HCT116 (cell line): ENCODE results near the gene ZDHHC22. TPM values are rescaled to one million over a fixed set of nuclear protein-coding genes. Genes with fewer than 3 reads are reported as not detected.

Experiments
- ATAC-seq: fragments of 200-7000 bp; cut with Tn5 transposase; 2 replicates; pipeline ENCODE4 v1.9.1; 2020; ENCODE audit warnings: mild to moderate bottlenecking, moderate library complexity
- BruUV-seq: library from RNA; stranded (reverse); fragments of 400-500 nt; replicated peaks from 2 replicates; lab custom pipeline; 2021; lab: Mats Ljungman, UMichigan
- CTCF ChIA-PET: fragments of 300-600 bp; sonication (Branson Sonifier 250); formaldehyde crosslinking; loops from one replicate; lab custom pipeline; 2021; ENCODE audit warnings: antibody characterized with exemption; lab: Charles Lee
- POLR2A ChIA-PET: fragments of 300-600, 350-600 bp; sonication (Branson Sonifier 250); formaldehyde crosslinking; loops from one replicate; lab custom pipeline; 2021; ENCODE audit warnings: antibody characterized with exemption; lab: Charles Lee
- RAD21 ChIA-PET, 2 experiments: fragments of 300-600 bp; sonication (Branson Sonifier 250); formaldehyde crosslinking; loops; one replicate each; lab custom pipeline; 2023; ENCODE audit warnings: low total read pairs in 2 of 2; ENCODE audit not compliant: uncharacterized antibody in 2 of 2, unreplicated experiment in 2 of 2, low non-redundant PET in 1 of 2; lab: Charles Lee
- DNase-seq: peaks from one replicate; pipeline ENCODE4 v3.0.0-alpha.2; 2010; ENCODE audit warnings: low read depth, low spot score
- H2AFZ ChIP-seq: fragments of 200-600 bp; shearing (Covaris generic), sonication (generic); 2 replicates; pipeline ENCODE4 v1.6.1; 2017; ENCODE audit warnings: low read depth, mixed run types, mixed read lengths, antibody characterized with exemption, low read length; ENCODE audit not compliant: poor library complexity, severe bottlenecking
- H3K27ac ChIP-seq: 2 replicates; pipeline ENCODE4 v1.5.1; 2012; ENCODE audit warnings: low read depth, low read length
- H3K27me3 ChIP-seq: fragments of 200-600 bp; sonication (generic); 2 replicates; pipeline ENCODE4 v1.6.1; 2016; ENCODE audit warnings: mixed run types, low read length, mixed read lengths; ENCODE audit not compliant: insufficient read depth
- H3K36me3 ChIP-seq, 2 experiments: fragments of 200-500 bp in 1 of 2; fragments of 200-600 bp in 1 of 2; sonication (Bioruptor generic) in 1 of 2; sonication (generic) in 1 of 2; 2 replicates each; pipeline versions ENCODE4 v1.5.1 to v1.6.1; 2014 to 2016; ENCODE audit warnings: low read length in 2 of 2, inconsistent platforms in 1 of 2, mixed read lengths in 1 of 2, mixed run types in 1 of 2; ENCODE audit not compliant: insufficient read depth in 2 of 2, control insufficient read depth in 1 of 2
- H3K4me1 ChIP-seq, 2 experiments: fragments of 200-600 bp in 1 of 2; sonication (generic) in 1 of 2; 2 replicates each; pipeline versions ENCODE4 v1.5.1 to v1.6.1; 2012 to 2017; ENCODE audit warnings: low read length in 2 of 2, inconsistent platforms in 1 of 2, mild to moderate bottlenecking in 1 of 2, mixed read lengths in 1 of 2, mixed run types in 1 of 2, moderate library complexity in 1 of 2; ENCODE audit not compliant: insufficient read depth in 2 of 2, control insufficient read depth in 1 of 2
- H3K4me2 ChIP-seq: fragments of 200-600 bp; sonication (generic); 2 replicates; pipeline ENCODE4 v1.6.1; 2017; ENCODE audit warnings: mixed run types, low read length, mixed read lengths
- H3K4me3 ChIP-seq, 2 experiments: fragments of 200-600 bp in 1 of 2; sonication (generic) in 1 of 2; replicated peaks in 1 of 2; 2 replicates each; pipeline ENCODE4 v1.5.1; 2011 to 2016; ENCODE audit warnings: low read length in 2 of 2, control low read depth in 1 of 2, low read depth in 1 of 2, mild to moderate bottlenecking in 1 of 2, mixed read lengths in 1 of 2, mixed run types in 1 of 2
- H3K79me2 ChIP-seq: fragments of 200-600 bp; sonication (generic); 2 replicates; pipeline ENCODE4 v1.6.1; 2017; ENCODE audit warnings: mild to moderate bottlenecking, mixed run types, low read length, moderate library complexity, mixed read lengths; ENCODE audit not compliant: insufficient read depth
- H3K9ac ChIP-seq: fragments of 200-600 bp; sonication (generic); 2 replicates; pipeline ENCODE4 v1.6.1; 2016; ENCODE audit warnings: low read length, mixed read lengths
- H3K9me2 ChIP-seq: fragments of 200-600 bp; sonication (generic), shearing (Covaris generic); 2 replicates; pipeline ENCODE4 v1.6.1; 2017; ENCODE audit warnings: mixed run types, mild to moderate bottlenecking, moderate library complexity; ENCODE audit not compliant: insufficient read depth
- H3K9me3 ChIP-seq, 2 experiments: fragments of 200-500 bp in 1 of 2; fragments of 200-600 bp in 1 of 2; sonication (Bioruptor generic) in 1 of 2; sonication (generic) in 1 of 2; 2 replicates each; pipeline ENCODE4 v1.6.1; 2014 to 2017; ENCODE audit warnings: low read length in 2 of 2, mixed read lengths in 2 of 2, inconsistent platforms in 1 of 2, low read depth in 1 of 2, mild to moderate bottlenecking in 1 of 2, mixed run types in 1 of 2, moderate library complexity in 1 of 2; ENCODE audit not compliant: control insufficient read depth in 1 of 2, insufficient read depth in 1 of 2
- H4K20me1 ChIP-seq: fragments of 200-600 bp; sonication (generic), shearing (Covaris generic); 2 replicates; pipeline ENCODE4 v1.6.1; 2017; ENCODE audit warnings: mixed run types, mild to moderate bottlenecking, moderate library complexity; ENCODE audit not compliant: insufficient read depth
- CTCF ChIP-seq, 3 experiments: fragments of 200-600 bp in 1 of 3; sonication (generic) in 1 of 3; IDR thresholded peaks in 2 of 3; conservative IDR thresholded peaks in 1 of 3; 2 replicates each; pipeline ENCODE4 v1.5.1; 2012 to 2017; ENCODE audit warnings: low read depth in 2 of 3, low read length in 2 of 3, antibody characterized with exemption in 1 of 3, borderline replicate concordance in 1 of 3, control low read depth in 1 of 3, mild to moderate bottlenecking in 1 of 3, mixed read lengths in 1 of 3, mixed run types in 1 of 3, moderate library complexity in 1 of 3; ENCODE audit not compliant: insufficient read depth in 1 of 3
- EGR1 ChIP-seq: IDR thresholded peaks from 2 replicates; pipeline ENCODE4 v1.6.1; 2012; ENCODE audit warnings: low read depth
- FOSL1 ChIP-seq: IDR thresholded peaks from 2 replicates; pipeline ENCODE4 v1.6.1; 2012; ENCODE audit warnings: low read depth
- POLR2AphosphoS5 ChIP-seq: IDR thresholded peaks from 2 replicates; pipeline ENCODE4 v1.6.1; 2011; ENCODE audit warnings: mild to moderate bottlenecking, low read depth, low read length, moderate library complexity
- SIN3A ChIP-seq: IDR thresholded peaks from 2 replicates; pipeline ENCODE4 v1.6.1; 2012; ENCODE audit warnings: low read depth
- SP1 ChIP-seq: IDR thresholded peaks from 2 replicates; pipeline ENCODE4 v1.6.1; 2012; ENCODE audit warnings: low read depth
- YY1 ChIP-seq: IDR thresholded peaks from 2 replicates; pipeline ENCODE4 v1.6.1; 2011; ENCODE audit warnings: low read length, low read depth, moderate library complexity, mild to moderate bottlenecking; ENCODE audit not compliant: insufficient replicate concordance; ENCODE audit errors: extremely low read depth
- ZNF274 ChIP-seq: fragments of 200-500 bp; sonication (Bioruptor generic); IDR thresholded peaks from 2 replicates; pipeline ENCODE4 v1.6.1; 2014; ENCODE audit warnings: mild to moderate bottlenecking, low read depth, low read length, inconsistent platforms
- intact Hi-C: fragments of 100-400 bp; cut with micrococcal nuclease; formaldehyde crosslinking; loops from 2 replicates; pipeline ENCODE4 v1.10.0; 2022
- total RNA-seq: library from RNA; stranded (reverse); gene quantifications from one replicate; pipeline ENCODE4 v1.2.1, GENCODE V29; 2021; ENCODE audit not compliant: unreplicated experiment
- TF ChIP-seq, protein P1 (sequence below): IDR thresholded peaks from 2 replicates; pipeline ENCODE4 v1.6.1; 2012

ZDHHC22 gene
- total RNA-seq, 1 experiment from 2014 or later, result 0.10 TPM

DNA sequence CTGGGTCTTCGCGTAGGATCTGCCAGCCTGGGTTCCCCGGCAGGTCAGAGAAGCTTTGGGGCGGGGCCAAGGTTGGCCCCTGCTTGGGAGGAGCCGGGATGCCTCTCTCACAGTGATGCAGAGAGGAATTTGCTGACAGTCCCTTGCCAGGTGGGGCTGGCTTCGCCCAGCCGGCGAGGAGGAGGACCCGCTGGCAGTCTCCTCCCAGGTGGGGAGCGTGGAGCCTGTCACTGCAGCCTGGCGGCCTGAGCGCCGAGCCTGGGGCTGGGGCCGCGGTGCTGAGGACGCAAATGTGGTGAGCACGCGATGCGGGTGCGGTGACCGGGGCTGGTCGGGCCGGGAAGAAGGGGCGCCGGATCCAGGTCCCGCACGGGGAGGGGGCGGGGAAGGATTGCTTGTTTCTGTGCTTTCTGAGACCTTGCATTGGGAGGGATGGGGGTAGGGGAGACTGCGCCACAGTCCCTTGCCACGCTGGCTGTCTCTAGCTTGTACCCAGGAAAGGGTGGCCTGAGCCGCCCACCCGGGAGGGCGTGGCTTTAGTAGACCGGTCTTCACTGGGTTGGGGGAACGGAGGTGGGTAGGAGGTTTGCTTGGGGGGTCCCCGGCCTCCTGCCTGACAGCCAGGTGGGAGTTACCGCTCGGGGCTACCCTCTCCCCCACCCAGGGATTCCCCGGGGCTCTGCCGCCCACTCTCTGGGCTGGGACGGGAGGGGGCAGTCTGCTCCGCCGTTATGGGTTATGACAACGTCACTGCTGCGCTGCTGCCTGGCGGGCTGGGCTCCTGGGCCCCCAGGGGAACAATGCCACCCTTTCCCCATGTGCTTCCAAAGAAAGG lies 40.2 kb upstream of the ZDHHC22 start, which contains the start of gene TMEM63C:
TMEM63C (plus strand) TSS at position 196 of the 835 bp plus-strand sequence. CDS start 37,016 bp downstream, outside the sequence.
- H2AFZ ChIP-seq, result peak within 1 kb of the TSS; percentile 93
- H3K9me3 ChIP-seq, result no peaks in the 10 kb centered on the region
- POLR2A ChIA-PET, result interaction anchor here (0.6 to 2.0 kb wide), 5 partner anchors 9 to 326 kb away, joined by 3 to 6 read pairs (median 4); partner anchors contain the start of genes GSTZ1 and POMT2
- peak; percentile 93 for DNase-seq
- H3K9ac ChIP-seq, result peak within 1 kb of the TSS; percentile 66
- no peaks in the 10 kb centered on the region for H3K36me3 ChIP-seq
- H3K4me2 ChIP-seq, result peak within 1 kb of the TSS; percentile 90
- H3K9me2 ChIP-seq, result no peaks in the 10 kb centered on the region
- H3K79me2 ChIP-seq, result no peaks in the 10 kb centered on the region
- CTCF ChIA-PET, result interaction anchor here (0.9 to 2.1 kb wide), 5 partner anchors 28 to 309 kb away, joined by 4 to 23 read pairs (median 5); partner anchors contain the start of genes GSTZ1 and POMT2
- ATAC-seq, result peak; percentile 93
- TF ChIP-seq YY1, result peak; percentile 50
- peak; percentile 61 for TF ChIP-seq SP1
- TF ChIP-seq, protein P1, sequence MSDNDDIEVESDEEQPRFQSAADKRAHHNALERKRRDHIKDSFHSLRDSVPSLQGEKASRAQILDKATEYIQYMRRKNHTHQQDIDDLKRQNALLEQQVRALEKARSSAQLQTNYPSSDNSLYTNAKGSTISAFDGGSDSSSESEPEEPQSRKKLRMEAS, result peak; percentile 69
- no peak for TF ChIP-seq FOSL1
- TF ChIP-seq EGR1, result peak; percentile 64
- TF ChIP-seq ZNF274, result no peak
- 0 out of 6 replicates have a peak, but pooled peaks of 1 of the 3 experiments have one; percentile 12 for TF ChIP-seq CTCF (IDR thresholded peaks at IDR 0.05 in 2 of 3, conservative IDR thresholded peaks at IDR 0.05 in 1 of 3; ENCODE audit: borderline replicate concordance in 1 of 3, insufficient read depth in 1 of 3, low read depth in 2 of 3, low read length in 2 of 3)
- peak; percentile 60; the same call in 1 of the 2 replicates for TF ChIP-seq SIN3A
- peak; percentile 60 for TF ChIP-seq POLR2AphosphoS5
- H3K27ac ChIP-seq, result peak within 1 kb of the TSS; percentile 64
- H4K20me1 ChIP-seq, result no peaks in the 10 kb centered on the region
- H3K4me1 ChIP-seq, result peaks cover 12 to 50% of the 10 kb centered on the region in 2 experiments
- peak within 1 kb of the TSS; percentile 66 to 68 for H3K4me3 ChIP-seq
- RAD21 ChIA-PET, result no interaction called here
- H3K27me3 ChIP-seq, result no peaks in the 10 kb centered on the region
- intact Hi-C loops, result no loop called here
- no TSS peak for BruUV-seq
